A549 (cell line): Measurements from ENCODE around the gene GPSM1. TPM values are rescaled to one million over a fixed set of nuclear protein-coding genes. Genes with fewer than 3 reads are reported as not detected.

Experiments
- ATAC-seq, 2 experiments: fragments of 200-7000 bp in 1 of 2; fragments of >200 bp in 1 of 2; cut with Nextera tagmentation in 1 of 2; cut with Tn5 transposase in 1 of 2; 3 replicates each; pipeline versions ENCODE4 v1.8.0 to v1.9.1; 2018 to 2020; ENCODE audit warnings: mild to moderate bottlenecking in 1 of 2, moderate library complexity in 1 of 2
- CTCF ChIA-PET: fragments of 300-600 bp; sonication (Branson Sonifier 250); formaldehyde crosslinking; extraction: SDS; loops from one replicate; lab custom pipeline; 2021; ENCODE audit warnings: antibody characterized with exemption, inconsistent platforms; lab: Yijun Ruan, JAX
- POLR2A ChIA-PET: fragments of 350-600 bp; formaldehyde crosslinking; extraction: SDS; loops from one replicate; lab custom pipeline; 2021; ENCODE audit warnings: antibody characterized with exemption, inconsistent platforms; lab: Yijun Ruan, JAX
- DNase-seq, 2 experiments: peaks; one replicate each; pipeline versions ENCODE4 v3.0.0 to v3.0.0-alpha.2; 2011 to 2016; ENCODE audit warnings: low read depth in 1 of 2, low spot score in 1 of 2
- FAIRE-seq: peaks from 2 replicates; lab custom pipeline; 2011; peaks lifted over from hg19 to GRCh38; lab: Jason Lieb, UNC
- H3K27ac ChIP-seq, 2 experiments: fragments of >200 bp; sonication (Bioruptor Twin); formaldehyde crosslinking; 3 replicates each; pipeline ENCODE4 v1.5.1; 2016 to 2017
- H3K4me1 ChIP-seq: fragments of >200 bp; sonication (Bioruptor Twin); formaldehyde crosslinking; 3 replicates; pipeline ENCODE4 v1.6.1; 2016
- H3K4me2 ChIP-seq: fragments of >200 bp; sonication (Bioruptor Twin); formaldehyde crosslinking; 3 replicates; pipeline ENCODE4 v1.6.1; 2016
- H3K4me3 ChIP-seq: fragments of >200 bp; sonication (Bioruptor Twin); formaldehyde crosslinking; 3 replicates; pipeline ENCODE4 v1.5.1; 2016
- H3K9me3 ChIP-seq: fragments of >200 bp; sonication (Bioruptor Twin); formaldehyde crosslinking; 3 replicates; pipeline ENCODE4 v1.6.1; 2016
- BCL3 ChIP-seq: fragments of >200 bp; sonication (Bioruptor Twin); formaldehyde crosslinking; IDR thresholded peaks from 3 replicates; pipeline ENCODE4 v1.6.1; 2016
- CBX8 ChIP-seq: fragments of 200-600 bp; sonication (generic); IDR thresholded peaks from 2 replicates; pipeline ENCODE4 v1.6.1; 2016
- CEBPB ChIP-seq, 2 experiments: fragments of >200 bp in 1 of 2; sonication (Bioruptor Twin) in 1 of 2; formaldehyde crosslinking in 1 of 2; IDR thresholded peaks; 2 replicates each; pipeline ENCODE4 v1.6.1; 2012 to 2016
- CHD4 ChIP-seq: fragments of 200-600 bp; sonication (generic); IDR thresholded peaks from 2 replicates; pipeline ENCODE4 v1.6.1; 2016; ENCODE audit warnings: antibody characterized with exemption, mild to moderate bottlenecking, borderline replicate concordance
- E2F6 ChIP-seq: IDR thresholded peaks from 2 replicates; pipeline ENCODE4 v1.6.1; 2012; ENCODE audit warnings: low read depth, borderline replicate concordance
- EP300 ChIP-seq, 2 experiments: fragments of >200 bp; sonication (Bioruptor Twin); formaldehyde crosslinking; IDR thresholded peaks; 2 replicates in 1 of 2; 3 replicates in 1 of 2; pipeline ENCODE4 v1.6.1; 2016 to 2017
- FOSB ChIP-seq: fragments of 250-450 bp; sonication (Bioruptor Pico); IDR thresholded peaks from 2 replicates; pipeline ENCODE4 v1.5.0; 2020; ENCODE audit warnings: mild to moderate bottlenecking, moderate library complexity
- FOXS1 ChIP-seq: fragments of 250-450 bp; sonication (Bioruptor Pico); IDR thresholded peaks from 2 replicates; pipeline ENCODE4 v1.5.0; 2020; ENCODE audit warnings: mild to moderate bottlenecking, moderate library complexity
- HEYL ChIP-seq: fragments of 250-450 bp; sonication (Bioruptor Pico); IDR thresholded peaks from 2 replicates; pipeline ENCODE4 v1.8.0; 2021; ENCODE audit warnings: mild to moderate bottlenecking, moderate library complexity
- HMGXB4 ChIP-seq: fragments of 250-450 bp; sonication (Bioruptor Pico); IDR thresholded peaks from 2 replicates; pipeline ENCODE4 v1.5.0; 2021; ENCODE audit warnings: mild to moderate bottlenecking, moderate library complexity, borderline replicate concordance
- HOXB13 ChIP-seq: fragments of 250-450 bp; sonication (Bioruptor Pico); IDR thresholded peaks from 2 replicates; pipeline ENCODE4 v1.5.0; 2020; ENCODE audit warnings: low read depth, mild to moderate bottlenecking, moderate library complexity
- KDM5A ChIP-seq: fragments of 200-600 bp; sonication (generic); IDR thresholded peaks from 2 replicates; pipeline ENCODE4 v1.6.1; 2016; ENCODE audit warnings: antibody characterized with exemption, mild to moderate bottlenecking
- NPAS2 ChIP-seq: fragments of 250-450 bp; sonication (Bioruptor Pico); IDR thresholded peaks from 2 replicates; pipeline ENCODE4 v1.8.0; 2022; ENCODE audit warnings: mild to moderate bottlenecking, moderate library complexity, borderline replicate concordance
- NR3C1 ChIP-seq: fragments of >200 bp; sonication (Bioruptor Twin); formaldehyde crosslinking; IDR thresholded peaks from 3 replicates; pipeline ENCODE4 v1.6.1; 2017
- POLR2A ChIP-seq: IDR thresholded peaks from 2 replicates; pipeline ENCODE4 v1.6.1; 2012; ENCODE audit warnings: mild to moderate bottlenecking, low read length
- POLR2AphosphoS2 ChIP-seq: conservative IDR thresholded peaks from 2 replicates; pipeline ENCODE4 v1.6.1; 2012; ENCODE audit warnings: low read length, improper control_type of control experiment, inconsistent platforms
- RAD21 ChIP-seq, 2 experiments: fragments of >200 bp in 1 of 2; sonication (Bioruptor Twin) in 1 of 2; formaldehyde crosslinking in 1 of 2; IDR thresholded peaks in 1 of 2; conservative IDR thresholded peaks in 1 of 2; 2 replicates in 1 of 2; 3 replicates in 1 of 2; pipeline ENCODE4 v1.6.1; 2012 to 2018; ENCODE audit warnings: inconsistent platforms in 1 of 2
- RARB ChIP-seq: fragments of 250-450 bp; sonication (Bioruptor Pico); IDR thresholded peaks from 2 replicates; pipeline ENCODE4 v1.8.0; 2021; ENCODE audit warnings: mild to moderate bottlenecking, moderate library complexity
- RCOR1 ChIP-seq: fragments of 150-350 bp; IDR thresholded peaks from 2 replicates; pipeline ENCODE4 v1.6.1; 2014; ENCODE audit warnings: antibody characterized with exemption, low read length, low read depth
- RFX5 ChIP-seq: fragments of 450-650 bp; IDR thresholded peaks from 2 replicates; pipeline ENCODE4 v1.7.1; 2014; ENCODE audit warnings: antibody characterized with exemption, mild to moderate bottlenecking, moderate library complexity
- RNF2 ChIP-seq: fragments of 200-600 bp; sonication (generic); IDR thresholded peaks from 2 replicates; pipeline ENCODE4 v1.6.1; 2016; ENCODE audit warnings: low read depth, mild to moderate bottlenecking, antibody characterized with exemption, moderate library complexity, borderline replicate concordance
- TP53 ChIP-seq: fragments of 250-450 bp; sonication (Bioruptor Pico); IDR thresholded peaks from 2 replicates; pipeline ENCODE4 v1.5.0; 2021; ENCODE audit warnings: mild to moderate bottlenecking, moderate library complexity
- ZC3H11A ChIP-seq: fragments of 450-650 bp; IDR thresholded peaks from 2 replicates; pipeline ENCODE4 v1.6.1; 2014; ENCODE audit warnings: antibody characterized with exemption, mild to moderate bottlenecking
- ZFP36 ChIP-seq: fragments of 450-650 bp; IDR thresholded peaks from 2 replicates; pipeline ENCODE4 v1.6.1; 2014; ENCODE audit warnings: borderline replicate concordance; ENCODE audit not compliant: partially characterized antibody
- ZSCAN20 ChIP-seq: fragments of 250-450 bp; sonication (Bioruptor Pico); IDR thresholded peaks from 2 replicates; pipeline ENCODE4 v1.8.0; 2022; ENCODE audit warnings: mild to moderate bottlenecking, moderate library complexity
- WGBS: methylation state at CpG from one replicate; pipeline ENCODE4 v1.1.6; 2017; ENCODE audit errors: missing lambda C conversion rate; 5-methylcytosine and 5-hydroxymethylcytosine counted together
- polyA plus RNA-seq, 4 experiments: library from polyadenylated mRNA; depleted of rRNA in 3 of 4; stranded (reverse); fragments of >200 nt; fragmentation: RNase III in 1 of 4; extraction: RNeasy Plus Mini Kit Qiagen cat#74134 plus additional on column Dnase treatment in 1 of 4; gene quantifications; 2 replicates in 3 of 4; 3 replicates in 1 of 4; pipeline ENCODE4 v1.2.3, GENCODE V29; 2011 to 2017

The GPSM1 gene
- polyA plus RNA-seq, 2 of the 4 experiments (the other 2 are of a cell fraction) = 2.1 to 8.8 TPM

GRCh38 chr9:136314056-136314416 is 13.3 kb upstream of the GPSM1 start:
- 28% methylated on average over 3 of the region's 3 CpGs for WGBS
- no peak for DNase-seq
- ChIA-PET POLR2A (no interaction called here), CTCF (interaction anchor here (0.9 to 3.4 kb wide), 4 partner anchors 15 to 89 kb away, joined by 3 to 17 read pairs (median 10); no protein-coding TSS in a partner anchor)
- Histone ChIP-seq H3K4me3 (no peak overlapping the region), H3K9me3 (peaks cover 15% of the 10 kb centered on the region), H3K4me2 (no peak overlapping the region), H3K4me1 (peaks cover 8% of the 10 kb centered on the region; the same call in 2 of the 3 replicates), H3K27ac (no peak overlapping the region)
- FAIRE-seq = no peak
- ATAC-seq = no peak
- TF ChIP-seq ZC3H11A (no peak), NR3C1 (no peak), EP300 (IDR thresholded peaks at IDR 0.05) (no peak), POLR2AphosphoS2 (no peak), CEBPB (IDR thresholded peaks at IDR 0.05) (no peak), RCOR1 (no peak), CBX8 (no peak), RFX5 (no peak), ZFP36 (no peak), HEYL (CRISPR knock-in tag) (no peak), HMGXB4 (CRISPR knock-in tag) (no peak), TP53 (CRISPR knock-in tag) (no peak), RARB (CRISPR knock-in tag) (no peak), CHD4 (no peak), E2F6 (no peak)

GRCh38 chr9:136314944-136315343 is 12.4 kb upstream of the GPSM1 start:
- 60% methylated on average over 4 of the region's 4 CpGs for WGBS
- CTCF ChIA-PET = no interaction called here
- FAIRE-seq (no peak), ATAC-seq (no peak), DNase-seq (no peak)
- TF ChIP-seq RARB (CRISPR knock-in tag) (no peak), FOSB (no peak), RAD21 (conservative IDR thresholded peaks at IDR 0.05 in 1 of 2, IDR thresholded peaks at IDR 0.05 in 1 of 2) (no peak), RNF2 (no peak), HOXB13 (no peak), NPAS2 (CRISPR knock-in tag) (no peak), BCL3 (no peak), KDM5A (no peak), POLR2A (no peak), E2F6 (no peak), FOXS1 (no peak), ZSCAN20 (CRISPR knock-in tag) (no peak)
- POLR2A ChIA-PET = no interaction called here
- Histone ChIP-seq H3K4me3 (no peak overlapping the region), H3K27ac (no peak overlapping the region), H3K4me1 (peaks cover 8% of the 10 kb centered on the region; the same call in 2 of the 3 replicates), H3K4me2 (no peak overlapping the region), H3K9me3 (peaks cover 15% of the 10 kb centered on the region)
